Skeletal muscle satellite cell (primary cell): ENCODE measurements around the gene SLC3A2. TPM values are rescaled to one million over a fixed set of nuclear protein-coding genes. Genes with fewer than 3 reads are reported as not detected.
"Not testable (repeated sequence)": the region's sequence is repeated elsewhere in the genome, so short reads cannot be mapped to it uniquely, and the experiment has no call there.

ENCODE experiments used
- H3K27me3 ChIP-seq: 2 replicates; pipeline ENCODE4 v1.7.0; 2013; ENCODE audit warnings: low read length; ENCODE audit not compliant: control insufficient read depth, insufficient read depth
- H3K36me3 ChIP-seq: 2 replicates; pipeline ENCODE4 v1.7.0; 2013; ENCODE audit warnings: mild to moderate bottlenecking, control low read depth, low read length; ENCODE audit not compliant: insufficient read depth
- H3K4me1 ChIP-seq: 2 replicates; pipeline ENCODE4 v1.7.0; 2013; ENCODE audit warnings: low read length; ENCODE audit not compliant: control insufficient read depth, insufficient read depth
- H3K4me2 ChIP-seq: 2 replicates; pipeline ENCODE4 v1.7.0; 2013; ENCODE audit warnings: mild to moderate bottlenecking, low read length
- H3K4me3 ChIP-seq: 2 replicates; pipeline ENCODE4 v1.7.0; 2013; ENCODE audit warnings: low read length
- H3K9ac ChIP-seq: 2 replicates; pipeline ENCODE4 v1.7.0; 2013; ENCODE audit warnings: mild to moderate bottlenecking, low read depth, low read length, moderate library complexity
- H3K9me3 ChIP-seq: replicated peaks from 2 replicates; pipeline ENCODE4 v1.7.0; 2013; ENCODE audit warnings: mild to moderate bottlenecking, control low read depth, low read length
- small RNA-seq: library from RNA; depleted of rRNA; stranded (forward); fragments of <200 nt; gene quantifications from one replicate; pipeline ENCODE3, GENCODE V24; 2012

SLC3A2 gene

DNA sequence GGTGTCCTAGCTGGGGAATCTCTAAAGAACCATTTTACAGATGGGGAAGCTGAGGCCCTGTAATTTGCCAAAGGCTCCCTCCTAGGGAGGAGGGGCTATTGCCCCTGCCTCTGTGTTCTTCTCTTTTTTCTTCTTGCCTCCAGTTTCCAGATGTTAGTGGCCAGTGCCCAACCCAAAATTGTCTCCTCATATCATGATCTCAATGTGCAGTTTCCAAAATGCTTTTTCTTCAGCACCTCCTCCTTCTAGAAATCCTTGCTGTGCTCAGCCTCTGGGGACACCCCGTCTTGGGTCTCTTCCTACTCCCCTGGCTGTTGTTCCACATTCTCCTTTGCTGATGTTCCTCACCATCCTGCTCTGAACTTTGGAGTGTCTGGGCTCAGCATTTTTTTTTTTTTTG is 50.0 kb downstream of the SLC3A2 start:
- Histone ChIP-seq H3K9ac (no peak overlapping the region), H3K4me3 (no peak overlapping the region), H3K4me1 (peaks cover 7% of the 10 kb centered on the region), H3K4me2 (no peak overlapping the region), H3K36me3 (no peaks in the 10 kb centered on the region), H3K27me3 (peaks cover 47% of the 10 kb centered on the region), H3K9me3 (no peaks in the 10 kb centered on the region)

DNA sequence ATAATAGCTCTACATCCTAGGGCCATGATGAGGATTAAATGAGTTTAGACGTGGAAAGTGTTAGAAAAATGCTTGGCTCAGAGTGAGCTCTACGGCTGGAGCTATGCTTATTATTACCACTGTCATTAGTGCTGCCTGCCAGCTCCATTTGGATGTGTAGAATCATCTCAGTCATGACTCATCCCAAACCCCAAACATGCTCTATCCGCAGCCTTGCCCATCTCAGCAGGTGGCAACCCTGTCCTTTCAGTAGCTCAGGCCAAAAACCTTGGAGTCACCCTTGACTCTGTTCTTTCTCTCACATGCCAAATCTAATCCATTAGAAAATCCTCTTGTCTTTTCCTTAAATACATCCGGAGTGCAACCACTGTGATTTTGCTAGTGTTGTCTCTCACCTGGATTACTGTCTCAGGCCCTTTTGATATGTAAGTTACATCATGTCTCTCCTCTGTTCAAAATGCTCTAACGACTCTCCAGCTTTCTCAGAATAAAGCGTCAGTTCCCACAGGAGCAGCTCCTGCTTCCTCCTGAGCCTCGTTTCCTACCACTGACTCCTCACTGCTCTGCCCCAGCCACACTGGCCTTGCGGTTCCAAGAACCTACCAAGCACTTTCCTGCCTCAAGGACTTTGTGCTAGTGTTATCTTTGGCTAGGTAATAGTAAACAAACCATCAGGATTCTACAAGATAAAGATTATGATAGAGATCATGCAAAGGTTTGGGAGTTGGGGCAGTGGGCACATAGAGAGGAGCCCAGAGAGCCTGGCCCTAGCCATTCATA is 51.0 kb downstream of the SLC3A2 start:
- Histone ChIP-seq H3K9me3 (no peaks in the 10 kb centered on the region), H3K4me1 (no peaks in the 10 kb centered on the region), H3K36me3 (no peaks in the 10 kb centered on the region), H3K4me2 (no peak overlapping the region), H3K9ac (no peak overlapping the region), H3K27me3 (peaks cover 36% of the 10 kb centered on the region), H3K4me3 (no peak overlapping the region)

DNA sequence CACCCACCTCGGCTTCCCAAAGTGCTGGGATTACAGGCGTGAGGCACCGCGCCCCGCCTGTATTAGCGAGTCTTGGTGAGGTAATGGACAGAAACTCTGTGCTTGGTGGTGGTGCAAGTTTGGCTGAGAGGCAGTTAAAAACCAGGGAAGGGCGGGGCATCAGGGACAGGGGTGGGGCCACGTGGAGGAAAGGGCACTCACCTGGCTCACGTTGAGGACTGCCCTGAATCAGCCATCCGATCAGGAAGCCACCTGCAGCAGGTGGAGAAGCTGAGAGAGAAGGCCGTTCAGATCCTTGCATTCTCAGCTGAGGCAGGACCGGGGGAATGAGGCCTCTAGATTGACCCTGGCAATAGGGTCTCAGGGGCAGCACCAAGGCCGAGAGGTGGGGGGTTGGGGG is 52.6 kb downstream of the SLC3A2 start:
- no peaks in the 10 kb centered on the region for H3K4me1 ChIP-seq

DNA sequence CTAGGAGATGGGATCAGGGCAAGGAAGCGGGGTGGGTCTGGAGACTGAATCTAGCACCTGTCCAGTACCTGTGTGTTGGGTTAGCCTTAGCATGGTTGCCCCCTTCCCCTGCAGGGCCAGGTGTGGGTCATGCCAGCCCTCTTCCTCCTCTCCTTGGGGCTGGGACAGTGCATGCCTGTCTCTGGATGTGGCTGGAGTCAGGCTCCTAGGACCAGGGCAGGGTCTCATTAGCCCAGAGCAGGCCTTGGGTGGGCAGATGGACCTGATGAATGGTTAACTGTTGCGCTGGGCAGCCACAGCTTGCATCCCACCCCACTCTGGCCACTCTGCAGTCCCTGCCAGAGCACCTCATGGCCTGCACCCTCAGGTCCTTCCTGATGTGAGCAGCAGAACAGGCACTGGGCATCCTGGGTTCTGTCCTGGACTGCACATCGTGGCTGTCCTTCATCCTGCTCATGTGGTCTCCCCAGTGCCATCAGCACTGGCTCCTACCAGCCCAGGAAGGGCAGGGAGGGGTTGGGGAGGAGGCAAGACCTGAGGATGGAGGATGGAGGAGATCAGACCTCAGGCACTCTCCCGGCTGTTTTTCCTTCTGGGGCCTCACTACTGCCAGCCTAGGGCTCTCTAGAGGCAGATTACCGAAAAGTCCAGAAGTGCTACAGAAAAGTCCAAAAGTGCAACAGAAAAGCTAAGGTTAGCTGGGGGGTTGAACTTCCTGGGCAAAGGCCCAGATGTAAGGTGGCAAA is 53.2 kb downstream of the SLC3A2 start:
- Histone ChIP-seq H3K4me2 (no peak overlapping the region), H3K27me3 (peaks cover 16% of the 10 kb centered on the region), H3K4me3 (no peak overlapping the region), H3K36me3 (no peaks in the 10 kb centered on the region), H3K4me1 (no peaks in the 10 kb centered on the region), H3K9ac (no peak overlapping the region), H3K9me3 (no peaks in the 10 kb centered on the region)

More for the DNA sequence above, 52.6 kb downstream of the SLC3A2 start:
- Histone ChIP-seq H3K9me3 (no peaks in the 10 kb centered on the region), H3K4me3 (no peak overlapping the region), H3K27me3 (peaks cover 22% of the 10 kb centered on the region), H3K36me3 (no peaks in the 10 kb centered on the region), H3K4me2 (no peak overlapping the region), H3K9ac (no peak overlapping the region)

DNA sequence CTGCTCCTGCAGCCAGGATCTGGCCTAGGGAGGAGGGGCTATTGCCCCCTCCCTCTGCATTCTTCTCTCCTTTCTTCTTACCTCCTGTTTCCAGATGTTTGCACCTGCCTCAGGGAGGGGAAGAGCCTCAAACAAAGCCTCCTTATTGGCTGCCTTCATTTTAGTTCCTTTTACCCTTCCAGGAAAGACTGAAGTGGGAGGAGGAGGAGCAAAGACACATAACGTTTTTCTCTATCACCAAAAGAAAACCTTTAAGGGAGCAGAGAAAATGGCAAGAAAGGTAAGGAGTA is 53.7 kb downstream of the SLC3A2 start:
- Histone ChIP-seq H3K4me3 (no peak overlapping the region), H3K27me3 (peaks cover 11% of the 10 kb centered on the region)

DNA sequence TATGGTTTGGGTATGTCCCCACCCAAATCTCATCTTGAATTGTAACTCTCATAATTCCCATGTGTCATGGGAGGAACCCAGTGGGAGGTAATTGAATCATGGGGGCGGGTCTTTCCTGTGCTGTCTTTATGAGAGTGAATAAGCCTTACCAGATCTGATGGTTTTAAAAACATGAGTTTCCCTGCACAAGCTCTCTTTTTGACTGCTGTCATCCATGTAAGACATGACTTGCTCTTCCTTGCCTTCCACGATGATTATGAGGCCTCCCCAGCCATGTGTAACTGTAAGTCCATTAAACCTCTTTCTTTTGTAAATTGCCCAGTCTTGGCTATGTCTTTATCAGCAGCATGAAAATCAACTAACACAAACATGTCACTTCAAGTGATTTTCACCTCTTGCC is 56.8 kb downstream of the SLC3A2 start:
- not testable (repeated sequence) for H3K4me2 ChIP-seq, H3K9me3 ChIP-seq, H3K4me3 ChIP-seq, H3K27me3 ChIP-seq, H3K4me1 ChIP-seq, H3K36me3 ChIP-seq, H3K9ac ChIP-seq

More for the DNA sequence above, 53.7 kb downstream of the SLC3A2 start:
- Histone ChIP-seq H3K9me3 (no peaks in the 10 kb centered on the region), H3K4me1 (no peaks in the 10 kb centered on the region), H3K36me3 (no peaks in the 10 kb centered on the region), H3K9ac (no peak overlapping the region), H3K4me2 (no peak overlapping the region)

Small RNA genes lying within 50 kb of the gene (small RNA-seq; reads per million reads assigned to genes)
- not detected for gene RF00099
- not detected for gene RN7SL259P
- not detected for gene SNORD22
- gene SNORD26: not detected
- not detected for gene SNORD27
- gene SNORD28: not detected
- 65.7 reads per million, percentile 96 among the genes with 10 or more reads in this experiment for gene SNORD30
